HG02981 (cell line): Measurements from ENCODE around the gene RBM19.

Experiments
- ATAC-seq: cut with Tn5 transposase; IDR thresholded peaks from one replicate; pipeline ENCODE4 v1.9.1; 2021; ENCODE audit warnings: mild to moderate bottlenecking, moderate library complexity; ENCODE audit not compliant: unreplicated experiment

The RBM19 gene

DNA sequence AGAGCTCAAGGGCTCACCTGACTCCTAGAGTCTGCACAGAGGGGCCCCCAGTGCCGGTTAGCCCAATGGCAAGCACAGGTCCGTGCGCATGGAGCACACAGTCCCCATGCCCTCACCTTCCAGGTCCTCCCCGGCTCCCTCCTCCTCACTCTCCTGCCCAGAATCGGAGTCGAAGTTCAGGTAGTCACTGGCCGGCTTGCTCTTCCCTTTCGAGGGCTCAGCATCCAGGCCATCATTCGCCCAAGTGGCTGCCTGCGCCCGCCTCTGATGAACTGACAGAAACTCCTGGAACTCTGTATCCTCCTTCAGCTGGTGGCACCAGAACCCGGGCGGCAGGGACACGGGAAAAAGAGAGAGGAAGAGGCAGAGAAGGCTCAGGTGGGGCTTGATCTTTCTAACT is 7.0 kb downstream of the RBM19 start:
- no peak for ATAC-seq

DNA sequence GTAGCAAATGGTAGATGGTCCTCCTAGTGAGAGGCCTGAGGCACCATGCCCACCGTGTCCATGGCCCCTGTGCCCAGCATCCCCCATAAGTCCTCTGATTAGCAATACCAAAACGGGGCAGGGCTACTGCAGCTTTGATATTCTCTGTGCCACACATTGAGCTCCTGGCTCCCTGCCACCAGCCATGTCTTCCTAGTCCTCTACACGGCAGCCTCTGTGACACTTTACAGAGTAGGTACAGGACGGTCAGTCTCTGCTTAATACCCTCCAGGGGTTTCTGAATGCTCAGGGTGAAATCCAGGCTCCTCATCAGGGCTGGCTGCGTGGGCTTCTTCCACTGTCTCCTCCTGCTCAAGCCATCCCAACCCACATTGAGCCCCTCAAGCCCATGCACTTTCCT is 8.0 kb downstream of the RBM19 start:
- no peak for ATAC-seq

DNA sequence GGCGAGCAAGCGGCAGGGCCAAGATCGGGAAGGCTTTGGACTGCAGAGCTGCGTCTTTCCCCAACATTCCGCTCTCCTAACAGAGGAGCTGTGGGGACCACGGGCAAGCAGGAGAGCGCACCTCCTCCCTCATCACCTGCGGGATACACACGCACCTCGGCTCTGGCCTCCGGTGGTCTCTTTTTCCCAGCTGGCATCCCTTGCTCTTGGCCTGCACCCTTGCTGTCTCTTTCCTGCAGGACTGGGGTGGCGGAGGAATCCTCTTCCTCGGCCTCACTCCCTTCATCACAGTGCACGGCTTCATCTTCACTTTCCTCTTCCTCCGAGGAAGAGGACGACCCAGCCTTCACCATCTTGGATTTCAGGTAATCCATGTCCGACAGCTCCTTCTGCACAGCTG is 8.5 kb downstream of the RBM19 start:
- no peak for ATAC-seq

DNA sequence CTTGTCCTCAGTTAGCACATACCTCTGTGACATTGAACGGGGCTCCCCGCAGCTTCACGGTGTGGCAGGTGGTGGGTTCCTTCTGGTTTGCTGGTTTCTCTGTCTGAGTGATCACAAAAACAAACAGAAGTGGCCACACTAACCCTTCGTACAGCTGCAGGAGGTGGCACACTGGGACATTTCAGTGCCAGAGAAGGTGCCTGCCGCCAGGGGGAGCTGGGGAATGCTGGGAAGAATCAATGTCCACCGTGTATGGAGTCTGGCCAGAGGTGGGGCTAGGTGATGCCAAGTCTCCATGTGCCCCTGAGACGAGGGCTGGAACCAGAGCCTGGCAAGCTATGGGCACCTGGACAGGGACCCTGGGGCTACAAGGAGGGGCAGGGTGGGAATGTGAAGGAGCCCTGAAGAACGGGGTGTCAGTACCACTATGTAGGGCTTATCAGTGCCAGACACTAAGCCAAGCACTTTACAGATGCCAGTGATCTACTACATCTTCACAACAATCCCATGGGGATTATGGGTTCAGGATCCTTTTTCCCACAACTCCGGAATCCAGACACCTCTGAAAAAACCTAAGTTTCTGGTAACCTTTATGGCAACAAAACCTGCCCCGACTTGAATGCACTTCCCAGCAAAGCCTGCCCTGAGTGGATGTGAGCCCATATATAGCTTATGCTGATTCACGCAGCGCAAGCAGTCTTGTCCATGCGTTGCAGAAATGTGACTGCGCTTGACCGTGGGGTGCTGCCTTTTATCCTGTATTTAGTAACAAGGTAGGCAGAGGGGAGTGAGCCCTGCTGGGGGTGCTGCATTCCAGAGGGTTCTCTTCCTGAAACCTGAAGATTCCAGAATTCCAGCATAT is 10.8 kb downstream of the RBM19 start:
- no peak for ATAC-seq

DNA sequence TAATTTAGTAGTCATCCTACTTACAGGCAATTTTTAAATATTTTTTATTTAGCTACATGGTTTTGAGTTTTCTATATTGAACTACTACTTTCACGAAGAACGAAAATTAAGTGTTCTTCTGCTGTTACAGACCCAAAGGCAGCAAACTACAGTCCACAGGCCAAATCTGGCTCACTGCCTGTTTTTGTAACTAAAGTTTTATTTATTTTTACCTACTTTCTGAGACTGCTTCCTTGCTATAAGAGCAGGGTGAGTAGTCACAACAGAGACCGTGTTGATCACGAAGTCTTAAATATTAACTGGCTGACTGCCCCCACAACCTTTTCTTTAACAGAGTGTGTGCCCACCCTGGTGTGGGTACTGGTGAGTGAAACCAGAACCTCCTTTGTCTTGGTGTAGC is 11.6 kb downstream of the RBM19 start:
- ATAC-seq = no peak

DNA sequence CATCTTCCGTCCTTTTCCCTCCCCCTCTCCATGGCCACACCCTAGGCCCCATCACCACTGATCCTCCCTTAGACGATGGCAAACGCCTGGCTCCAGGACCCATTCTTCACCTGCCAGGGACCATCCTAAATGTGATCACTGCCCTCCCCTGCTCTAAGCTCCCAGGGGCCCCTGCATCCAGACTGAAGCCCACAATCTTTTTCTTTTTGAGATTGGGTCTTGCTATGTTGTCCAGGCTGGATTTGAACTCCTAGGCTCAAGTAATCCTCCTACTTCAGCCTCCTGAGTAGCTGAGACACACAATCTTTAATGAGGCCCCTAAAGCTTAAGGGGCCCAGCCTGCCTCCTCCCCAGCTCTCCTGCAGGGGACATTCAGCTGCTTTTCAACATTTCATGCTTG is 15.3 kb downstream of the RBM19 start:
- ATAC-seq = no peak

DNA sequence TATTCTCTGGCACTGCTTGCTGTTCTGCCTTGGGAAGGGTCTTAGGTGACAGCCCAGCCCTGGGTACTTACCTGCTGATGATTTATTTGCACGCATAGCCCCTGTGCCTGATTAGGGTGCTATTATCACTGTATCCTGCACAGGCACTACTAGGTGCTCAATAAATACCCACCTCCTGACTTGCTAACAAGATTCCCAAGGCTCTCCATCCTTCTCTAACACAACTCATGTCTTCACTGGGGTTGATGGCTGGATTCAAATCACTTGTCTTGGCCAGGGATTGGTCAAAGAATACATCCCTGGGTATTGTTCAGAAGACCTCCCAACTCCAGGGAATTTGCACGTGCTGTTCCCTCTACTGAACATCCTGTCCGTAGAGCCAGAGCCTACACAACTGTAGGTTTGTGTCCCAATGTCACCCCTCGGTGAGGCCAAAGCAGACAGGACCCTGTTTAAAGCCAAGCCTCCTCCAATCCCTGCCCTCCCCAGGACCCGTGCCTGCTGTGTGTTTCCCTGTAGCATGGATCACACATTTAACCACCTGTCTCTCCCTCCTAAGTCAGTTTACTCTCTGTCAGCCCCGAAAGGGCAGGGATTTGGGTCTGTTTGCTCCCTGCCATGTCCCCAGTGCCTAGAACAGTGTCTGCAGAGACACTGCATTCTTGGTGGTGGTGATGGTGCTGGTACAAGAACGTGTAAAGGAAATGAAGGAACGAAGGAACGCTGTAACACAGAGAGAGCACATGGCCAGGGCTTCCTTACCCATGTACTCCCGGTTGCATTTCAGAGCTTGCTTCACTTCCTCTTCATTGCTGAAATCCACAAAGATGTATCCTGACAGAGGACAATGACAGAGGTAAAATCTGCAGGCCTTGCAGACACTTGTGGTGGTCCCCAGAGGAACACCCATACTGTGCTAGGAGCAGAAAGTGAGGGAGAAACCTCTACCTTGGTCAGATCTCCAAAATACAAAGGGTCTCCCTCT is 16.5 kb downstream of the RBM19 start:
- ATAC-seq = no peak

DNA sequence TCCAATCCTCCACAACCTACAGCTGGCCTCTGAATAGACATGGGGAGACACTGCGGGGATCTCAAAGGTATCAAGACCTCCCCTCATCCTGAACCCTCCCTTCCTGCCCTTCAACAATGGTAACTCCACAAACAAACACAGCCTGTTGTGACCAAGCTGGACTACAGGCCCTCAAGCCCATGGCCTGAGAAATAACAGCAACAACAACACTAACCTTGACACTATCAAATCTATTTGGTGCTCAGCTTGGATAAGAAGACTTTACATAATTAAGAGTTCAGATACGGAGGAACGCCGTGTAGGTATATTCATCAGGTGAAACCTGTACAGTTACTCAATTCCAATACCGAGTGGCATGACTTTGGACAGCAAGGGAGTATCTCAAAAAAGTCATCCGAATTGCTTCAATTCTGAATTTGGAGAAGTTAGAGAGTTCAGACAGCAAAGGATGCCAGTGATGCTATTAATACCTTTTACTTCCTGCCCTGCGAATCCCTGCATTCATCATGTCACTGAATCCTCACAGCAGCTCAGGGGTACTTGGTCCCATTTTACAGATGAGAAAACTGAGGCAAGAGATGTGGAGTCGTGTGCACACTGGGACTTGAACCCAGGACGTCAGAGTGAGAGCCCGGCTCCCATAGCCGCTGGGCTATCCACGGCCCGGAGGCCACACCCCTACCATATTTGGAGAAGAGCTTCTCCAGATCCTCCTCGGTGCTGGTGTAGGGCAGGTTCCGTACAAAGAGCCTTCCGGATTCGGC is 17.8 kb downstream of the RBM19 start:
- ATAC-seq = no peak

DNA sequence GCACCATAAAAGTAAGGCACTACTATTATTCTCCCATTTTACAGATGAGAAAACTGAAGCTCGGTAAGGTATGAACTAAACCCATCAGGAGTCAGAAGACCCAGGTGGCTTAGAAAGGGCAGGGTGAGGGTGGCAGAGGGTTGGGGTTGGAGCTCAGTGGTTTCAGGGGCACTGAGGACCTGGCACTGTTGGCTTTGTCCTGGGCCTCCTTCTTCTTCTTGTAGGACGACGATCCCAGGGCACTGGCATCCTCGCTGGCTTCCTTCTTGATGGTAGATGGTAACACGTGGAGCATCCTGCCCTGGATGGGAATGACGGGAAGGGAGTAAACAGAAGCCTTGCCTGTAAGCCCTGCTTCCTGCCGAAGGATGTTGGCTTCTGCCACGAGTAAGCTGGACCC is 19.9 kb downstream of the RBM19 start:
- ATAC-seq = no peak

DNA sequence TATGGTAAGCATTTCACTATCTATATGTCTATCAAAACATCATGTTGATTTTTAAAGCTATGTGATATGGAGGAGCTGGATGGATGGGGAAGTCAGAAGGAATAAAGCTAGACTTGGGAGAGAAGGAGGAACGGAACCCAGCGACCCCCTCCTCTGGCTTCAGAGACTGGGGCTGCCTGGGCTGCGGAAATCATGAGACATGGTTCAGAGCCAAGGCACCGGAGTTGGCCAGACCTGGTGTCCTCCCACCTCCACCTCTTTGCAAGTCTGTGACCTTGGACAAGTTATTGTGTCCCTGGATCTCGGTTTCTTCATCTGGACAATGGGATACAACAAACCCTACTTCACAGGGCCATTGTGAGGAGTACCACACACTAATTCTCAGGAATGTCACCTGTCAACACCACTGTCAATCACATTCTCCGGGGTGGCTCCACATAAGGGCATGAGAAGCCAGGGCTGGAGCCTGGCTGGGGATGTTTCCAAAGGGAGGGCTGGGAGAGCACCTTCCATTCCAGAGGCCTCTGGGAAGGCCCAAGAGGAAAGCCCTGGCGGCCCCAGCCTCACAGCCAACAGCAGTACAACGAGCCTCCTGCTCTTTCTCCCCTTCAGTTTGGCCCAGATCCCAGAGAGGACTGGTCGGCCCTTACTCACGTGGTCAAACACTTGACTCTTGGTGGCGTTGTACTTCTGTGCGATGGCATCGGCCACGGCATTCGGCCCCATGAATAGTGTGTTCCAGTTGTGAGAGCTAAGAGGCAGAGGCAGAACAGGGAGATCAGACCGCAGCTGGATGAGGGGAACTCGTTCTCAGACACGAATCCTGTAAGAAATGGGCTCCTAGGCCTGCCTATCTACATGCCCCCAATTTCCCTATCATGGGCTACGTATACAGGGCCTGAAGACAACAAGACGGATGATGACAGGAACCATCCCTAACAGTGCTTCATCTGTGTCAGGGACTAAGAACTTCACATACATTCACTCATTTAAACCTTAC is 20.7 kb downstream of the RBM19 start:
- no peak for ATAC-seq

DNA sequence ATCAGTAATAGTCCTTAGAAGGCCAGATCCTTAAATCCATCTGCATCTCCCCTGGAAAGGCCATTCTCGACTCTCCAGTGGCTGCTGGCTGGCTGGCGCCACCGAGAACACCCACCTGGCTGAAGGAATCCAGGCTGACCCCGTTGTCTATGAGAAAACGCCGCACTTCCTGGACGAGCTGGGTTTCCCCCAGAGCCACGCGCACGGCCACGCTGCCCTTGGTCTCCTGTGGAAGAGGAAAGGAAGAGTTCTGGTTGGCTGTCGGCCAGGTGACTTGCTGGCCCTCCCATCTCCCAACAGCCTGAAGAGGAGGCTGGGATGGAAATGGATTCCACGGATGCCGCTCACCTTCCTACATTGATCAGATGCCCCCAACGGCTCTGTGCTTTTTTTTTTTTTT is 23.9 kb downstream of the RBM19 start:
- no peak for ATAC-seq

DNA sequence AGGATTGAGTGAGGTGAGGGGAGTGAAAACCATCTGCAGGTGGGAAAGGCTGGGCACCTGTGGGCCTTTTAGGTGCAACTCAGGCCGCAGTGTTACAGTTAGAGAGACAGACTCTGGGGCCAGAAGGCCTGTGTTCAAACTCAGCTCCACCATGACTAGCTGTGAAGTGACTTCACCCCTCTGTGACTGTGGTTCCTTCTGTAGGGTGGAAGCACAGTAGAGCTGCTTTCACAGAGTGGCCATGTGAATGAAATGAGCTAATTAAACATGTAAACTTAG is 25.0 kb downstream of the RBM19 start:
- ATAC-seq = no peak

DNA sequence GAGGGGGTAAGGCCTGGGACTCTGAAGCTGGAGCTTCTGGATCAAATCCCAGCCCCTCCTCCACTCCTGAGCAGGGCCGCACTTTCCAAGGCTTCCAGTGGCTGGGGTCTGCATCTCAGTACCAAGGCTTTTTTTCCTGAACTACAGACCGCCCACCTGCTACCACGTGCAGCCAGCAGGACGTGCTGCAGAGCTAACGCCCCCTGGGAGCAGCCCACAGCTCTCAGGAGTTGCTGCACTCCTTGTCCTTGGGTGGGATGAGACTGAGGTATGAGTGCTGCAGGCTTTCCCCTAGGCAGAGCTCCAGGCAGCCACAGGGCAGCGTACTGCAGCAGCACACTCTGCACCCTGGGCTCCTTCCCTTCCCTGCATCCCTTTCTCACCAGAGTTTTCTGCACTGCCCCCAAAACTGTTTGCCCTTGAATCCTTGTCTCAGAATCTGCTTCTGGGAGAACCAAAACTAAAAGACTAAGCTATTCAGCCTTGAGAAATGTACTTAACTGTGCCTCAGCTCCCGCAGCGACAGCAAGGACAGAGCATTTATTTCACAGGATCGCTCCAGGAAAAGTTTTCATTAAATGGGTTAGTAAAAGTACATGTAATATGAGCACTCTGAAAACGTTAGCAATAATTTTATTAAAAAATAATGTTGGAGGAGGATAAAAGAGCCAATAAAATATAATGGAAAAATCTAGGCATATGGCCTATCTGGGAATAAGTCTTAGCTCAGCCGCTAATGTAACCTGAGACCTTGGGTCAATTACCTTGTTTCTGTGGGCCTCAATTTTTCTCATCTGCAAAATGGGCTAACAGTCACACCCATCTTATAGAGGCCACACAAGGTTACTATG is 25.5 kb downstream of the RBM19 start:
- ATAC-seq = no peak

DNA sequence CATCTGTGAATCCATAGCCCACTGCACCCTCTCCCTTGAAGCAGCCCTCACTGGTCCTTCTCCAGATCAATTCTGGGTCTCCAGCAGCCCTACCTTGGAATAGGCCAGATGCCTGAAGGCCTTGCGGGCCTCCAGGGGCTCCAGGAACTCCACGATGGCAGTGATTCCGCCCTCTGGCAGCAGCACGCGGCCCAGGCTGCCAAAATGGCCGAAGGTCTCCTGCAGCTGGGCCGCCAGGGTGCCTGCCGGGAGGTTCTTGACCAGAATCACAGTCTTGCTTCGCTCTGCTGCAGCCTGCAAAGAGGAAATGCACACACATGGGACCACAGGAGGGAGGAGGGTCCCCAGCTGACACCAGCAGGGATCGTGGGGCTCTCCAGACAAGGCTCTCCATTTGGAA is 26.3 kb downstream of the RBM19 start:
- no peak for ATAC-seq

DNA sequence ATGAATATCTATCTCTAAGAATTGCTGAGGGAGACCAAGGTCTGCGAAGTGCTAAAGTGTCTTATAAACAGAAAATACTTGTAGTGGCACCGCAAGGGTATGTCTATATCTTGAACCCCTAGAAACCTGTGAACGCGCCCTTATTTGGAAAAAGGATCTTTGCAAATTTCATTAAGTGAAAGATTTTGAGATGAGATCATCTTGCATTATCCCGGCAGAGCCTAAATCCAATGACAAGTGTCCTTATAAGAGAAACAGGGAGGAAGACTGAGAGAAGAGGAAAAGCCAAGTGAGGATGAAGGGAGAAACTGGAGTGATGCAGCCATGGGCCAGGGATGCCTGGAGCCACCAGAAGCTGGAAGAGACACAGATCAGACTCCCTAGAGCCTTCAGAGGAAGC is 27.7 kb downstream of the RBM19 start:
- ATAC-seq = no peak

DNA sequence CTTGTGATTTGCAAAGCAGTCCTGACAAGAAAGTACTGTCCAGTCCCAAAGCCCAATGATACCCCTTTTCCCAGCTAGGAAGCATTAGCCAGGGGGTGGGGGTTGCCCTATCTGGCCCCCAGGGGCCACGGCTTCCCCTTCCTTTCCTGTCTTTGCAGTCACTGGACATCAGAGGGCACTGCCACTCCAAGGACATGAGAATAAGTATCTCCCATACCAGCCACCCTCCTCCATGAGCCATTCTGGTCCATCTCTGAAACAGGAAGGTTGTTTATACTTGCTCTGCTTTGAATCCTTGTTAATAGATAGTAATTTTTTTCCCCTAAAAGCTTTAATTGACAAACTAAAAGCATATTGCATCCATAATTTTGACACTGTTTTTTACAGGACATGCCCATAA is 29.7 kb downstream of the RBM19 start:
- ATAC-seq = no peak

DNA sequence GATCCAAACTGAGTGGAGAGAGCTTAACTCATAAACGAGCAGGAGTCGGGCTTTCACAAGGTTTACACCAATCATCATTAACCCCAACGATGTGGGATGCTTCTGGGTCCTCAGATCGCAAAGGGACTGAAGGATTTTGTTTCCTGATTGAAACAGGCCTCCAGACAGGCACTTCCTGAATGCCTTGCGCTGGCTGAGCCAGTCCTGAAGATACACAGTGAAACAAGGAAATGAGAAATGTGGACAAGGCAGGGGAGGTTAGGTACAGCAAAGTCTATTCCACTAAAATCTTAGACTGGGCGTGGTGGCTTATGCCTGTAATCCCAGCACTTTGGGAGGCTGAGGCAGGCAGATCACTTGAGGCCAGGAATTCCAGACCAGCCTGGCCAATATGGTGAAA is 30.7 kb downstream of the RBM19 start:
- ATAC-seq = no peak

DNA sequence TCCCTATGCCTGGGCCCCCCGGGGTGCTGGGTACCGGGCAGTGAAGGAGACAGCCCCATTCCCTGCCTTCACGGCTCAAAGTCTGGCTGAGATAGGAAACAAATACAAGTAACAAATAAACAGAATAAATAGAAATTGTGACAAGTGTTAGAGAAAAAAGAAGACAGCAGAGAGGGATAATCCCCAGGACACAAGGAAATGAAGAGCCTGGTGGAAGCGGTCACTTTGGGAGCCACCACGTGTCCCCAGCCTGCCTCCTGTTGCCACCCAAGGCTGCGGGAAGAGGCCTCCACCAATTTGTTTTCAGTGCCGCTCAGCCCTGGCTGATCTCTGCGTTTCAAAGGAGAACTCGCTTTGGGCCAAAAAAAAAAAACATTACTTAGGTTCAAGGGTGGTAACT is 31.2 kb downstream of the RBM19 start:
- no peak for ATAC-seq

DNA sequence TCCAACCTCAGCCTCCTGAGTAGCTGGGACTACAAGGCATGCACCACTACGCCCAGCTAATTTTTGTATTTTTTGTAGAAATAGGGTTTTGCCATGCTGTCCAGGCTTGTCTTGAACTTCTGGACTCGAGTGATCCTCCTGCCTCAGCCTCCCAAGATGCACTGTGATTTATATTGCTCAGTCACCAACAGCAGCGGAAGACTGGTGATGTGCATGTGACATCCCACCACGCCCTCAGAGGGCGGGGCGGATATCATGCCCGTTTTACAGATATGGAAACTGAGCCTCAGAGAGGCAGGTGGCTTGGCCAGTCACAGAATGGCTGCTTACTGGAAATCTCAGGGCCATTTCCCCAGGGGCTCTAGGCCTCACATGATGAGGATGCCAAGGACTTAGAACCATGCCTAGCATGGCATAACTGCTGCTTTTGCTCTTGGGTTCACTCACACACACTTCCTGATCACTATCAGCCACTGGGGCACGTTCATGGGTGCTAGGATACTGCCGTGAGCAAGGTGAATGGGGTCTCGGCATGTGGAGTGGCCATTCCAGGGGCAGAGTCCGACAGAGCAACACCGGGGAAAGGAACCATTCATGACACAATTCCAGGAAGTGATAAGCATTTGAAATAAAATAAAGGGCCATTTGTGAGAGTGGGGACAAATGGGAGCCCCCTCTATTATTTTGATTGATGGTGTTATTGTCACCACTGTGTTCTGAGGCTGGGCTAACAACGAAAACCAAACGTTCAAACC is 31.9 kb downstream of the RBM19 start:
- ATAC-seq = no peak
